SK-N-SH treated with all-trans-retinoic acid at 6 μM for 48 hours (cell line): Measurements from ENCODE around the gene HDAC11.

Experiments
- ATAC-seq: fragments of 200-7000 bp; cut with Tn5 transposase; 3 replicates; pipeline ENCODE4 v1.9.1; 2020; ENCODE audit warnings: mild to moderate bottlenecking, moderate library complexity
- ARNTL ChIP-seq: fragments of 450-650 bp; formaldehyde crosslinking; IDR thresholded peaks from 2 replicates; pipeline ENCODE4 v1.5.0; 2020; ENCODE audit warnings: low read depth, mild to moderate bottlenecking, moderate library complexity, borderline replicate concordance
- BACH2 ChIP-seq: fragments of 250-450 bp; sonication (Bioruptor Pico); IDR thresholded peaks from 2 replicates; pipeline ENCODE4 v1.9.0; 2021; ENCODE audit warnings: mild to moderate bottlenecking, borderline replicate concordance
- ESRRG ChIP-seq: fragments of 250-450 bp; sonication (Bioruptor Pico); IDR thresholded peaks from 2 replicates; pipeline ENCODE4 v1.6.1; 2021; ENCODE audit warnings: mild to moderate bottlenecking
- GLIS3 ChIP-seq: fragments of 250-450 bp; sonication (Bioruptor Pico); IDR thresholded peaks from 2 replicates; pipeline ENCODE4 v1.5.0; 2020; ENCODE audit warnings: mild to moderate bottlenecking, moderate library complexity
- ISL1 ChIP-seq: fragments of 250-450 bp; sonication (Bioruptor Pico); IDR thresholded peaks from 2 replicates; pipeline ENCODE4 v2.1.2; 2022; ENCODE audit warnings: mild to moderate bottlenecking, moderate library complexity
- PPARA ChIP-seq: fragments of 250-450 bp; sonication (Bioruptor Pico); IDR thresholded peaks from 2 replicates; pipeline ENCODE4 v1.5.0; 2020; ENCODE audit warnings: mild to moderate bottlenecking, borderline replicate concordance
- RARB ChIP-seq: fragments of 250-450 bp; sonication (Bioruptor Pico); IDR thresholded peaks from 2 replicates; pipeline ENCODE4 v1.8.0; 2021; ENCODE audit warnings: mild to moderate bottlenecking, moderate library complexity
- SNAI2 ChIP-seq: fragments of 250-450 bp; sonication (Bioruptor Pico); IDR thresholded peaks from 2 replicates; pipeline ENCODE4 v1.5.0; 2020; ENCODE audit warnings: mild to moderate bottlenecking, moderate library complexity
- TCF4 ChIP-seq: fragments of 250-450 bp; sonication (Bioruptor Pico); IDR thresholded peaks from 2 replicates; pipeline ENCODE4 v1.8.0; 2021; ENCODE audit warnings: mild to moderate bottlenecking, moderate library complexity, borderline replicate concordance
- TOX ChIP-seq: fragments of 250-450 bp; sonication (Bioruptor Pico); IDR thresholded peaks from 2 replicates; pipeline ENCODE4 v1.8.0; 2021; ENCODE audit warnings: mild to moderate bottlenecking, moderate library complexity, borderline replicate concordance
- TSHZ2 ChIP-seq: fragments of 250-450 bp; sonication (Bioruptor Pico); IDR thresholded peaks from 2 replicates; pipeline ENCODE4 v1.5.0; 2020; ENCODE audit warnings: mild to moderate bottlenecking, moderate library complexity
- ZC3H10 ChIP-seq: fragments of 250-450 bp; sonication (Bioruptor Pico); IDR thresholded peaks from 2 replicates; pipeline ENCODE4 v1.5.1; 2021; ENCODE audit warnings: mild to moderate bottlenecking, moderate library complexity
- ZFP30 ChIP-seq: fragments of 450-650 bp; formaldehyde crosslinking; IDR thresholded peaks from 2 replicates; pipeline ENCODE4 v1.5.0; 2022; ENCODE audit warnings: mild to moderate bottlenecking, moderate library complexity
- ZNF70 ChIP-seq: fragments of 450-650 bp; formaldehyde crosslinking; IDR thresholded peaks from 2 replicates; pipeline ENCODE4 v1.5.0; 2020; ENCODE audit warnings: mild to moderate bottlenecking, moderate library complexity
- ZNF8 ChIP-seq: fragments of 450-650 bp; formaldehyde crosslinking; IDR thresholded peaks from 2 replicates; pipeline ENCODE4 v1.5.0; 2020; ENCODE audit warnings: mild to moderate bottlenecking, moderate library complexity
- TF ChIP-seq, protein P1 (sequence below): fragments of 250-450 bp; sonication (Bioruptor Pico); IDR thresholded peaks from 2 replicates; pipeline ENCODE4 v1.5.1; 2021; ENCODE audit warnings: mild to moderate bottlenecking, moderate library complexity
- TF ChIP-seq, protein P2 (sequence below): fragments of 250-450 bp; sonication (Bioruptor Pico); IDR thresholded peaks from 2 replicates; pipeline ENCODE4 v1.8.0; 2020; ENCODE audit warnings: mild to moderate bottlenecking, moderate library complexity, borderline replicate concordance

HDAC11 gene

GRCh38 chr3:13524979-13525669 lies 45.0 kb downstream of the HDAC11 start:
- no peak for ATAC-seq
- TF ChIP-seq ZNF8 (CRISPR knock-in tag) (no peak), TCF4 (CRISPR knock-in tag) (peak; percentile 51; the same call in 1 of the 2 replicates), ZNF70 (CRISPR knock-in tag) (no peak), RARB (no peak)

- no peak for ATAC-seq
- TF ChIP-seq PPARA (CRISPR knock-in tag) (no peak), ISL1 (CRISPR knock-in tag) (no peak), BACH2 (CRISPR knock-in tag) (no peak), ZFP30 (CRISPR knock-in tag) (no peak), SNAI2 (CRISPR knock-in tag) (no peak)
- TF ChIP-seq, protein P1, sequence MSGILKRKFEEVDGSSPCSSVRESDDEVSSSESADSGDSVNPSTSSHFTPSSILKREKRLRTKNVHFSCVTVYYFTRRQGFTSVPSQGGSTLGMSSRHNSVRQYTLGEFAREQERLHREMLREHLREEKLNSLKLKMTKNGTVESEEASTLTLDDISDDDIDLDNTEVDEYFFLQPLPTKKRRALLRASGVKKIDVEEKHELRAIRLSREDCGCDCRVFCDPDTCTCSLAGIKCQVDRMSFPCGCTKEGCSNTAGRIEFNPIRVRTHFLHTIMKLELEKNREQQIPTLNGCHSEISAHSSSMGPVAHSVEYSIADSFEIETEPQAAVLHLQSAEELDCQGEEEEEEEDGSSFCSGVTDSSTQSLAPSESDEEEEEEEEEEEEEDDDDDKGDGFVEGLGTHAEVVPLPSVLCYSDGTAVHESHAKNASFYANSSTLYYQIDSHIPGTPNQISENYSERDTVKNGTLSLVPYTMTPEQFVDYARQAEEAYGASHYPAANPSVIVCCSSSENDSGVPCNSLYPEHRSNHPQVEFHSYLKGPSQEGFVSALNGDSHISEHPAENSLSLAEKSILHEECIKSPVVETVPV (CRISPR knock-in tag), result no peak
Observed at GRCh38 chr3:13525827-13526625, 45.9 kb downstream of the HDAC11 start.

DNA sequence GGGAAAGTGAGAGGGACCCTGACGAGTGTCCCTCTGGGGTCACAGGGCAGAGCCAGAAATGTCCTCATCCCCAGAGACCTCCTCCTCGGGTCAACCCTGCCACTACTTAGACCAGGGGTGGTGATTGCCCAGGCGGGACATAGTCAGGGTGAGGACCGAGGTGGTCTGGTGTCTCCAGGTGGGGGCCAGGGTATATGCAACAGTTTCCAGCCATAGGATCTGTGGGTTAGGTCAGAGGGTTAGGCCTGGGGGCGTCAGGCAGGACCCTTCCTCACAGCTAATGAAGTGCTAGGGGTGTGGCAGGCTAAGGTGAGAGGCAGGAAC lies 46.5 kb downstream of the HDAC11 start:
- TF ChIP-seq BACH2 (CRISPR knock-in tag) (no peak), ESRRG (CRISPR knock-in tag) (no peak), GLIS3 (CRISPR knock-in tag) (no peak), ISL1 (CRISPR knock-in tag) (no peak), TSHZ2 (CRISPR knock-in tag) (no peak), PPARA (CRISPR knock-in tag) (no peak), ZNF8 (CRISPR knock-in tag) (no peak), ZC3H10 (CRISPR knock-in tag) (no peak), ARNTL (CRISPR knock-in tag) (no peak), TOX (CRISPR knock-in tag) (no peak)
- TF ChIP-seq, protein P1 (CRISPR knock-in tag), result no peak
- TF ChIP-seq, protein P2, sequence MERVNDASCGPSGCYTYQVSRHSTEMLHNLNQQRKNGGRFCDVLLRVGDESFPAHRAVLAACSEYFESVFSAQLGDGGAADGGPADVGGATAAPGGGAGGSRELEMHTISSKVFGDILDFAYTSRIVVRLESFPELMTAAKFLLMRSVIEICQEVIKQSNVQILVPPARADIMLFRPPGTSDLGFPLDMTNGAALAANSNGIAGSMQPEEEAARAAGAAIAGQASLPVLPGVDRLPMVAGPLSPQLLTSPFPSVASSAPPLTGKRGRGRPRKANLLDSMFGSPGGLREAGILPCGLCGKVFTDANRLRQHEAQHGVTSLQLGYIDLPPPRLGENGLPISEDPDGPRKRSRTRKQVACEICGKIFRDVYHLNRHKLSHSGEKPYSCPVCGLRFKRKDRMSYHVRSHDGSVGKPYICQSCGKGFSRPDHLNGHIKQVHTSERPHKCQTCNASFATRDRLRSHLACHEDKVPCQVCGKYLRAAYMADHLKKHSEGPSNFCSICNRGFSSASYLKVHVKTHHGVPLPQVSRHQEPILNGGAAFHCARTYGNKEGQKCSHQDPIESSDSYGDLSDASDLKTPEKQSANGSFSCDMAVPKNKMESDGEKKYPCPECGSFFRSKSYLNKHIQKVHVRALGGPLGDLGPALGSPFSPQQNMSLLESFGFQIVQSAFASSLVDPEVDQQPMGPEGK (CRISPR knock-in tag), result no peak
- ATAC-seq, result no peak

GRCh38 chr3:13528217-13528867 lies 48.2 kb downstream of the HDAC11 start:
- TF ChIP-seq ZNF70 (CRISPR knock-in tag), result peak; percentile 100
- TF ChIP-seq ZNF8 (CRISPR knock-in tag), result no peak
- no peak for TF ChIP-seq ISL1 (CRISPR knock-in tag)
- TF ChIP-seq, protein P2 (CRISPR knock-in tag), result no peak
- ATAC-seq, result peak; percentile 90
